T-helper 1 cell treated with Interleukin-12 subunit alpha and Interleukin-12 subunit beta and Interleukin-4 antibody, amounts not matched to agents 30 ng/mL and 1 ng/mL, for 36 hours (primary cell): ENCODE data around the gene TAF3. TPM values are rescaled to one million over a fixed set of nuclear protein-coding genes. Genes with fewer than 3 reads are reported as not detected.

Source experiments
- intact Hi-C: fragments of 100-400 bp; cut with micrococcal nuclease; formaldehyde crosslinking; loops from one replicate; pipeline ENCODE4 v1.15.1; 2024
- total RNA-seq: library from RNA; stranded (reverse); gene quantifications from 2 replicates; pipeline ENCODE4 v1.2.3, GENCODE V29; 2022

The TAF3 gene
- total RNA-seq, 1 donor from 2014 or later: 16.6 TPM

DNA sequence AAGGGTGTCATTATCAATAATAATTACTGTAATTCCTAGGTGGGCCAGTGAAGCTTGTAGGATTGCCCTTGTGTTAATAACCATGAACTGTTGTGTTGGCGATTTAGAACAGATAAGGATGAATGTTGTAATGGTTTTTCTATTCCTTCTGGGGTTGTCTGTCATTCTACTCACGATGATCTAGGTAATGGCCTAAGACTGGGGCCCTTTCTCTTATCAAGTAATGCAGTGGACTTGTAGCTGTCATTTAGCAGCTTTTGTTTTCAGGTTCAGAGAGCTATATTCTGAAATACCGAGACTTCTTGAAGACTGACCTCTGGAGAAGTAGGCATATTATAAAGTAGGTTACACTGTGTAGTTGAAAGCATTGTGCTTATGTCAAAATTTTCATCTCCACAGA is 110.2 kb downstream of the TAF3 start:
- intact Hi-C loops: no loop called here

DNA sequence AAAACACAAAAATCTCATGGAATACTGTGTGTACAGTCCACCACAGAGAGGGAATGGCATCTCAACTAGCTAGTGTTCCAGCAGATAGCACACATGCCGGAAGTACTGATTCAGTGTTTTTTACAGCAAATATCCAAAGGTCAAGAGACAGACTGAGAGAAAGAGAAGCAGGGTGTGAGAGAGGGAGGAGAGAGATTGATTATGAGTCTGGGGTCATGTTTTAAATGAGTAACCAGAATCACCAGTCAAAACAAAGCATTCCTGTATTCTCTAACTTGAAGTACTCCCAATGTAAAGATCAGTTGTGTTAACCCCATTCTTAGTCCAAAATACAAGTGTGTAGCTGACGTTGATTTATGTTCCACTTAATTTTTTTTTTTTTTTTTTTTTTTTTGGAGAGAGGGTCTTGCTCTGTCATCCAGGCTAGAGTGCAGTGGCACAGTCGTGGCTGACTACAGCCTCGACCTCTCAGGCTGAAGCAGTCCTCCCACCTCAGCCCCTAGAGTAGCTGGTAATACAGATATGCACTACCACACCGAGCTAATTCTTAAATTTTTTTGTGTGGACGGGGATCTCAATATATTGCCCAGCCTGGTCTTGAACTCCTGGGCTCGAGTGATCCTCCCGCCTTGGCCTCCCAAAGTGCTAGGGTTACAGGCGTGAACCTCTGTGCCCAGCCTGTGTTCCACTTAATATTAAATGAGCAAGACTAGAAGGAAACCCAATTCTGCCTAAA is 114.2 kb downstream of the TAF3 start:
- intact Hi-C loops: no loop called here

DNA sequence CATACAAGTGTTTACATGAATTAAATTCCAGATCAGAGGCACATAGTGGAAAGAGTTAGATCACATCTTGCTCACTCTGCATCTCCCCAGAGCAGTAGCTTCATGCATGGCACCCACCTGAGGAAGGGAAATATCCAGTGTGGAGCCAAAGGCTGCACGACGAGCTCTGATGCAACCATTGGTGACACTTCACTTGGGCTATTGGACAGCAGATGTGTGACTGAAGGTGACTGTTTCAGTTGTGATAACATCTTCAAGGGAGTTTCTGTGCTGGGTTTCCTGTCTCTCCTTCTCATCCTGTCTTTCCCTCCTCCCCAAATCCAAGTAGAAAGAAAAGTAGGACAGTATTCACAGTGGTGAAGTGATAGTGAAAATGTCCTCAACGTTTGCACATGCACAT is 115.0 kb downstream of the TAF3 start:
- intact Hi-C loops: no loop called here

DNA sequence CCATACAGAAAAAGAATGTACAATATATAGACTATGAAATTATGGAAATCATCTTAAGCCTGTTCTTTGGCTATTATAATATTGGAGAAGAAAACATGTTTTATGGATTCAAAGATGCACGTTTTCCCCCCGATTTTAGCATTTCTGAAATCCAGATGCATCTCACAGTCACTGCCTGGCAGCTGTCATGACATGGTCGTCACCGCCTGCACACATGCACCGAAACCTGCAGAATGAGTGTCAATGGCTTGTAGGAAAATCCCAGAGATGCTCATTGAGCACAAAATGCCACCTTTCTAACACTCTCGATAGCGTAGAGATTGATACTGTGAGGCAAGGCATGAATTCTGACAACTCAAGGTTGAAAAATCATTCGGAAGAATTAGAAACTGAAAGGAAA is 115.5 kb downstream of the TAF3 start:
- intact Hi-C loops: no loop called here

DNA sequence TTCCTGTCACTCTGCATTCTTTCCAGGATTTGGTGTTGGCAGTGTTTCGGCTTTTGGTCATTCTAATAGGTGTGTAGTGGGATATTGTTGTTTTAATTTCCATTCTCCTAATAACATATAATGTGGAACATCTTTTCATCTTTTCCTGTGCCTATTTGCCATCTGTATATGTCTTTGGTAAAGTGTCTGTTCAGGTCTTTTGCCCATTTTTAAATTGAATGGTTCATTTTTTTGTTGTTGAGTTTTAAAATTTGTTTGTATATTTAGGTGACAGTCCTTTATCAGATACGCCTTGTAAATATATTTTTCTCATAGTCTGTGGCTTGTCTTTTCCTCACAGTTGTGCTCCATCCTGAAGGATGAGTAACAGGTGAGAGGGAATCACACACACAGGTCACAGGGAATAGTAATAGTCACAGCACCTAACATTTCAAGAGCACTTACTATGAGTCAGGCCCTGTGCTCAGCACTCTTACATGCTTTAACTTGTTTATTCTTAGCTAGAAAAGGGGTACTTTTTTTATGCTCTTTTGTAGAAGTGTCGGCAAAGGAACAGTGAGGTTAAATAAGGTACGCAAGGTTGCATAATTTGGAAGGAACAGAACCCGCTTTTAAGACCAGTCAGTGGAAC is 119.1 kb downstream of the TAF3 start:
- intact Hi-C loops: no loop called here

DNA sequence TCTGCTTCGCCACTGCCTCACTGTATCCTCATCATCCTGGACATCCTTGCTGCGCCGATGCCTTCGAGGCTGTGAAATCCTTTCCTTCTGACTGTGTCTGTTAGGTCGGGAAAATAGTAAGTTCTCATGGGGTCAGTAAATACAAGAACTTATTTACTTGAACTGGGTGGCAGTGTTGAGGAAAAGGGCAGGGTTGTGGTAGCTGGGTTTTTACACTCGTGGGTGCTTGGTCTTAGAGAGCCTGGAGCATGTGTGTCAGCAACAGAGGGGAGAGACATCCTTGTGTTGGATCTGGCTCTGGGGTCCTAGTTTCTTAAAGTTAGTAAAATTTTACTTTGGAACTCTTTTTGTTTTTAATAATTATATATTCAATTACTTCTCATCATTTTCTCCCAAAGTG is 123.3 kb downstream of the TAF3 start:
- intact Hi-C loops: no loop called here

DNA sequence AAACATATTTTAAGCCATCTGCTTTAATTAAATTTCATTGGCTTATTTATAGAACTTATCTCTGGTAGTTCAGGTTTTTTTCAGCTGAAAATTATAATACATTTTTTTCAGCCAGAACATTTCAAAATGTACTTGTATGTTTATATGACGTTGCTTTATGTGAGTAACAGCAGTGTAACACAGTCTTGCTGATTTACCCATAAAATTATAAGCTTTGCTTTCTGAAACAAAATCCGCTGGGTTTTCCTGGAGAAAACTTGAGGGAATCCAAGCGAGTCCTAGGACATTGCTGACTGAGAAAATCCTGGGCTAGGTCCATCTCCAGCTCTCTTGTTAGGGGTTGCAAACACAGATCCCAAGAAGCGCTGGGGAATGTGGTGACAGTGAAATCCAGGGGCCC is 124.0 kb downstream of the TAF3 start:
- intact Hi-C loops: no loop called here

DNA sequence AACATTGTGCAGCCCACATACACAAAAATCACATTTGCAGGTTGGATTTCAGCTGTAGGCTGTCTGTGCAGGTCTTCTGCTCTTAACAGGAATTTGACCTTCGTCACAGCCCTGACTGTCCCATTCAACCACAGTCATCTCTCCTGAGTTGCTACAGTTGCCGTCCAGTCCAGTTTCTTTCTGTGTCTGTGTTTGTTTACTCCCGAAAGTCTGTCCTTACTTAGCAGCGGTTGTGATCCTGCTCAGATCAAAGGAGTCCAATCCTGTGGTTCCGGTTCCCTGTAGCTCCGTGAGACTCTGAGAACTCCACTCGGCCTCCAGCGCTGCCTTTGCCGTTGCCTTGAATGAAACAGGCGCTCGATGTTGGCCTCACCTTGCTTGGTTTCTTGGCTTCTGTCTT is 124.6 kb downstream of the TAF3 start:
- intact Hi-C loops: no loop called here

DNA sequence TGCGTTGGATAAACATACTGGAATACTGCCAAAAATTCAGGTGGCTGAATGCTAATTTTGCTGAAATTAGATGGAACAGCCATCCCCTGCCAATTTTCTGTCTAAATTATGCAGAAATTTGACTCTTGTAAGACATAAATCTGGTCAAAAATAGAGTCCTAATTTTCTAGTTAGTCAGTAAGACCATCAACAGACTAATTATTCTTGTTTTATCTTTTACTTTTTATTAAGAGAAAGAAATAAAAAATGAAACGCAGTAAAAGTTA is 125.8 kb downstream of the TAF3 start:
- intact Hi-C loops: no loop called here

DNA sequence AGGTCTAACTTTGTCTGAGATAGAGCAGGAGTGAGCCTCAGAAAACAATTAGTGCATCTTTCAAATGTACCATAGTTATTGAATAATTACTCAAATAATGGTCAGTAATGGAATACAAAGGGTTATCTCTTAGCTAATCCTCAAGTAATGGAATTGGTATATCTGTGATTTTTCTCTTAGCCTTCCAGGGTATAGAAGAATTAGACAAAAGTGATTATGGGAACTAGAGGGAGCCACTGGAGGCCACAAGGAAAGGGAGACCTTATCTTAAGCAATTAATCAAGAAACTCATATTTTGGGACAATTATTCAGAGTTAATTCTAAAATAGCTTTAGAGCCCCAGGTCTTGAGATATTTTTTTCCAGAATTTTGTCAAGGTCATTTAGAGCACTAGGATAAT is 126.2 kb downstream of the TAF3 start:
- intact Hi-C loops: no loop called here

DNA sequence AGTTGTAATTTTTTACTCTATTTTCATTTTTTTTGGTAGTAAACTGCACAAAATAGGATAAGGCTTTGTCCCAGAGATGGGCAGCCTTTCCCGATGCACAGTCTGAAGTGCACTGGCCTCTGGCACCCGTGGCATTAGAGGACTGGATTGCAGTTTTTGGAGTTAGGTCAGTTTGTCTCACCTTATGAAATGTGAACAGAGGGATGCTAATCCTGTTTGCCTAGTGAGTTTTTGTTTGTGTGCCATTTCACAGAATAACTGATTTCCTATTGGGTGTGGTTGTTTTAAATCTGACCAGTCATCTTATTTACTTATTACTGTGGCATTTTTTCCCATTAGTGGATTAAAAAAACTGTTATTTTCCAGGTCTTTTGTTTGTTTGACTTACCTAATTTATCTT is 126.7 kb downstream of the TAF3 start:
- intact Hi-C loops: no loop called here

DNA sequence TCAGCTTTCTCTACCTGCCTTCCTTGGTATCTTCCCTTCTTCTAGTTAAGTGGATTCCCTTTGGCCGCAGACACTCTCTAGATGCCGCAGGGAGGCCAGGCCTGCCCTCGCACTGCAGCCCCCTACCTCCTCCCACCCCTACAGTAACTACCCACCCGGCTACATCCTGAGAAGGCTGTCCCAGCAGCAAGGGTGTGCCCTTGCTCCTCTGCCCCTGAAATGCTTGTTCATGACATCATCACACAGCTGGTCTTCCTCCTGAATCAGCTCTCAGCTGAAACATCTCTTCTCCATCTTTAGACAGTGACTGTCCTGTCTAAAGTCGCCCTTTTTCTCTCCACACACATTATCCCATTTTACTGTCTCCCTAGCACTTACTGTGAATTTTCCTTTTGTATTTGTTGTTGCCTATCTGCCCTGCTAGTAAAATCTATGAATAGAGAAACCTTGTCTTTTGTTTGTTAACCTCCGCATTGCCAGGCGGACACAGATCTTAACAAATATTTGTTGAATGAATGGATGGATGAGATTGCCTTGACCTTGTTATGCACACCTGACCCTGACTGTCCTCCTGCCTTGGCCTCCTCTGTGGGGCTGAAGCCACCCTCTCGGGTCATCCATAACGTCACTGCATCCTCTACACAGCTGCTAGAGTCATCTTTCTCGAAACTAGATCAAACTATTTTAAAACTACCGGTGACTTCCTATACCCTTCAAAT is 127.3 kb downstream of the TAF3 start:
- intact Hi-C loops: no loop called here

DNA sequence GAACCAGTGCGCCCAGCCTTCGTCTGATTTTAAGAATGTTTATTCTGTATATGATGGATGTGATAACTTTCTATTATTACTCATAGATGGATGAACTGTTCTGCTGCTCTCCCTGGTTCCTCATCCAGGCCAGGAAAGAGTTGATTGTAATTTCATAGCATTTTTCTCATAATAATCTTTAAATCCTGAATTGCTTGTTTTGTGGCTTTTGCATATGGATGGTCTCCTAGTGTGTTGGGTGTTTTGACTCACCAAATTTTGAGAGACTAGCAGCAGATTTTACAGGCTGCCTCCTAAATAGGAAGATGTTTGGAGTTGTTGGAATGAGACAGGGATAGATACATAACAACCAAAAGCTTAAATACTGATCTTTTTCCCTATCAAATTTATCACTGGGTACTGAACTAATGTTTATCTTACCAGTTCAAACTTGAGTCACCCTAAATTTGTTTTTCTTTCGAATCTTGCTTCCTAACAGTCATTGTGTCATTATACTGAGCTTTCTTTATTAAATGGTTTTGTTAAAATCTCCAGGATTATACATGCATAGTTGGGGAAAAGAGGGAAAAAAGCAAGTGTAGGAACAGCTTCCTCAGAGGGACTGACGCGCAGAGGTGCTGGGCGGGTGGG is 130.2 kb downstream of the TAF3 start:
- intact Hi-C loops: no loop called here

DNA sequence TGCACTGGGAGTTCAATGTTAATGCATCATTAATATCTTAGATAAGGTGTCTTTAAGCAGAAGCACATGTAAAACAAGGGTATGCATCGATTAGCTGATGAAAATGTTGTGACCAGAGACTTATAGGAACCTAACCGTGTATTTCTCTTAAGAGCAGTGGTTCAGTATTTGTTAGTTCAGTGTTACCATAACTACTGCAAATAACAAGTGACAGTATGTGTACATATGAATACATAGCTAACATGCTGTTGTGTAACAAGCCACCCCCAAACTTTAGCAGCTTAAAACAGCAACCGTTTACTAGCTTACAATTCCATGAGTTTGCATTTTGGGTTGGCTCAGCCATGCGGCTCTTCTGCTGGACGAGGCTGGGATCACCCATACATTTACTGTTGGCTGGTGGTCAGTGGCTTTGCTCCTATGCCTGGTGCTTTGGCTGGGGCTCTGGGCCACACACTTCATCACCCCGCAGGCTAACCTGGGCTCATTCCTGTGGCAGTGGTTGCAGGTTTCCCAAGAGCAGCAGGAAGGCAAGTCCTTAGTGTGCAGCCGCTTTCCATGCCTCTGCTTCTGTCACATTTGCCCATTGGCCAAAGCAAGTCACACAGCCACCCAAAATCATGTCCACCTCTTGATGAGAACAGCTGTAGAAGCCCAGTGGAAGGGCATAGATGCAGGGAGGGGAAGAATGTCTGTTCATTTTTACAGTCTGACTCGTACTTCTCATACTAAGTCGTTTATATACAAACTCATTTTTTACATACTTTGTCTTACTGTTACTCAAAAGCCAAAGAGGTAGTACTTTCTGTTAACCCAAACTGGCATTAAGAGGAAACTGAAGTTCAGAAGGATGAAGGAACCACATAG is 132.9 kb downstream of the TAF3 start:
- intact Hi-C loops: no loop called here

DNA sequence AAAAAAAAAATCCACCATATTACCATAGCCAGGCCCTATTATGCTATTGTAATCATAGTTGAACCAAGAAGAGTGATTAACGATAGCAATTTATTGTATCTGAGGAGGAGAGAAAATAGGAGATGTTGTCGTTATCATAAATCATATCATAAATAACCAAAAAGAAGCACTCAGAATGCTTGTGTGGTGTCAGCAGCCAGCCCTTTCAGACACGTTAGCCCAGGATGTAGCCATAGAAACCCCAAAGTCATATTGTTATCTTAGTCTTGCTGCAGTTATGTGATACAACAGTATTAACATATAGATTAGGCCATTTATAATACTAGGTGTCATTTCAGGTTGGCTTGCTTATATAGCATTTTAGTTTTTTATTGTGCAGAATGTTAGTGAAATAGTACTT is 134.0 kb downstream of the TAF3 start:
- intact Hi-C loops: no loop called here

DNA sequence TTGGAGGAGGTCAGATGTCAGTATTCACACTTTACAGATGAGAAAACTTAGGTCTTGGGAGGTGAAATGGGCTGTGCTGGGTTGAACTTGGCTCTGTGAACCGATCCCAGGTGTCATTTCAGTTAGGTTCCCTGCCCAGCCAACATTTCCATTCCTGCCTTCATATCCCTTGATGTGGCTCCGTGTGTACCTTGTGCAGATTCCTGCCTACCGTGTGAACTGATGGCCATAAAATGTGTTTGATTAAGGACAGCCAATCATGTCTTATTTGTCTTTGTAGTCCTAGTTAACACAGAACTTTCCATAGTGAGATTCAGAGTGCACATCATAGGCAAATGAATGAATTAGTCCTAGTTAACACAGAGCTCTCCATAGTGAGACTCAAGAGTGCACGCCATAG is 135.1 kb downstream of the TAF3 start:
- intact Hi-C loops: no loop called here

DNA sequence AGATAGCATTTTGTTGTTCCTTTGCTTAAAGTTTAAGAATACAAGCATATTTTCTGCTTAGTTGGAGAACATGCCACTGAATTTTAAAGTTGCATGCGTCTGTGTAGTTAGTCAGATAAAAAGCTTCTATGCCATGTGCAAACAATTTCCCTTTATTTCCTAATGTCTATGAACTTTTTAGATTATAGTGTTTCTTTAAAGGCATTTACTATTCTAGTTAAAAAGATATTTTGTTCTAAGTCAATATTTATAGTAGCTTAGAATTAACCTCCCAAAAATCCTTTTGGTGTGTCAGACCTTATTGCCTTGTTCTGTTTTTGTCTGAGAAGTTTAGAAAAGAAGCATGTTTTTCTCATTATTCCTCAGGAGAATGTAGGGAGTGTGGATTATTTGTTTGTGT is 137.1 kb downstream of the TAF3 start:
- intact Hi-C loops: no loop called here

DNA sequence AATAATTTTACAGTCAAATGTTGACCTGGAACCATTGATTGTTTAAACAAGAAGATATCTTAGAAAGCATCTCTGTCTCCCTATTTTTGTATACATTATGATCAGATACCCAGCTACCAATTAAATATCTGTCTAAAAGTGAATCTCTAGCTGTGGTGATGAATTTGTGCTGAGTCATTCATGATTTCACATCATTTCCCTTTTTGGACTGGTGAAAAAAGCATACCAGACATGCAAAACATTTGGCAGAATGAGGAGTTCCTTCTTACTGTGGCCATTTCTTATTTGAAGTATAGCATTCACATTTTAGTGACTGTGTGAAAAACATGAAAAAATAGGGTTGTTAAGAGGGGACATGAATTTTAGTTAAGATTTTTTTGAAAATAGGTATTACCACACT is 138.2 kb downstream of the TAF3 start:
- intact Hi-C loops: no loop called here

DNA sequence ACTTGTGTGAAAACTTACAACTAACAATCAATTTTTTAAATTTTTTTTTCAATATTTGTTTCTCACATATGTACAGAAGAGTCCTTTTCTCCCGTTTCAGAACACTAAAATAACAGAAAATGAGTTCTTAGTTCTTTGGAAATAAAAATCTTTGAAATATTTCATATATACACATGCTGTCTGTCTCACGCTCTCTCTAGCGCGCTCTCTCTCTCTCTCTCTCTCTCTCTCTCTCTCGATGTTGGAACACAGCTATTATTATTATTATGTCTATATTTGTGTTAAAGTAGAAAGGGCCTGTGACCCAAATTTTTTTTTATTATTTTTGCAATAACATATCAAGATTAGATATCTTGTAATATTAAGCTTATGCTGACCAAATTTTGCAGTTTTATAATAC is 139.3 kb downstream of the TAF3 start:
- intact Hi-C loops: no loop called here

DNA sequence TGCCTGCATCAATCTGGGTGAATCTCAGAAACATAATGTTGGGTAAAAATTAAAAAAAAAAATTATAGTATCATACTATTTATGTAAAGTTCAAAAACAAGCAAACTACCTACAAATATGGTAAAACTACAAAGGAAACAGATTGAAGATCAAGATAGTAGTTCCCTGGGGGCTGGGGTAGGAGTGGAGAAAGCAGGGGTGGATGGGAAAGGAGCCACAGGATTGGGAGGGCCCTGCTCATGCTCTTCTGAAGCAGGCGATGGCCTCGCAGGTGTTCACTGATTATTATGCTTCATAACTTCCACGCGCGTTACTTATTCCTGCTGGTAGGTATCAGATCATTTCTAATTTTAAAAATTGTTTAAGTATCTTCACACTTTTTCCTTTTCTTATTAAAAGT is 140.1 kb downstream of the TAF3 start:
- intact Hi-C loops: no loop called here

DNA sequence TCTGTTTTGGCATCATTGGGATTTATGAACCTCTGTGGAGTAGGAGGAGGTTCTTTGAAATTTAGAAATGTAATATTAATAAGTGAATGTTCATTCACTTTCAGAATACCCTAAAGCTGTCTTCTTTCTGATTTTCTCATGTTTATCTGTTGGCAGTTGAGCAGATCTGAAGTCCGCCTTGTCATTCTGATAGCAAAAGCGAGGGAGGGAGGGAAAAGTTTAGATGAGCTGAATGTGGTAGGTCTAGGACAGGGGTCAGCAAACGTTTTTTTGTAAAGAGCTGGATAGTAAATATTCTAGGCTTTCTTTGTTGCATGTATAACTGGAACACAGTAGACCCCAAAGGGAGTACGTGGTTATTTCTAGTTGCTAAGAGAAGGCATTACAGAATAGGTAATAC is 141.8 kb downstream of the TAF3 start:
- intact Hi-C loops: no loop called here

DNA sequence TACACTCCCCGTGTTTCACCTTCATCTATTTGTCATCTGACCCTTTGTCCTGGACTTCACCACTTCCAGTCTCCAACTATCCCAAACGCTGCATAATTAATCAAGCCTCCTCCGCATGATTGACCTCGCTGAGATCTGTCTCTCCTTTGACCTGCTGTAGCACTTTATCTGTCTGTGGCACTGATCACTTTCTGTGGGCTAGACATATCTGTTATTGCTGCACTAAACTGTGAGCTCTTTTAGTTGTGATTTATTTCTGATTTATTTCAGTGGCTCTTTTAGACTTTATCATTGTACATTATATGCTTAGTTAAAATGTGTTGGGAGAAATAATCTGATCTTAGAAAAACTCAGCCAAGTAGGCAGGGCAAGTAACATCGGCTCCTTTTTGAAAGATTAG is 144.3 kb downstream of the TAF3 start:
- intact Hi-C loops: no loop called here
